DMS 273 (cell line): ENCODE results near the gene ACBD3.

ENCODE experiments used
- DNase-seq: peaks from one replicate; lab custom pipeline; 2025; ENCODE audit not compliant: unreplicated experiment; lab: John Stamatoyannopoulos, UW

The ACBD3 gene

GRCh38 chr1:226116673-226117072 lies 69.9 kb downstream of the ACBD3 start:
- DNase-seq: no peak

- DNase-seq: no peak
These were observed 73.9 kb downstream of the ACBD3 start for GRCh38 chr1:226112626-226113025.

- DNase-seq: peak; percentile 46
These were observed 74.7 kb downstream of the ACBD3 start for GRCh38 chr1:226111883-226112261.

GRCh38 chr1:226111098-226111882 lies 75.3 kb downstream of the ACBD3 start:
- no peak for DNase-seq

- peak; percentile 92 for DNase-seq
These were observed 76.1 kb downstream of the ACBD3 start for GRCh38 chr1:226110249-226111097.

- peak; percentile 99 for DNase-seq
These were observed 76.7 kb downstream of the ACBD3 start for GRCh38 chr1:226109829-226110248.

GRCh38 chr1:226108935-226109828 lies 77.4 kb downstream of the ACBD3 start:
- peak; percentile 48 for DNase-seq

GRCh38 chr1:226107471-226108460 lies 78.8 kb downstream of the ACBD3 start:
- DNase-seq: no peak

GRCh38 chr1:226104671-226105121 lies 81.8 kb downstream of the ACBD3 start:
- no peak for DNase-seq

GRCh38 chr1:226100436-226101391 lies 85.8 kb downstream of the ACBD3 start:
- DNase-seq: peak; percentile 57

GRCh38 chr1:226098870-226099835 lies 87.4 kb downstream of the ACBD3 start:
- no peak for DNase-seq

- DNase-seq: no peak
These were observed 88.5 kb downstream of the ACBD3 start for GRCh38 chr1:226097866-226098625.

GRCh38 chr1:226095286-226095685 lies 91.3 kb downstream of the ACBD3 start:
- no peak for DNase-seq
